ENCODE measurements around the gene SPIN1.

DNA sequence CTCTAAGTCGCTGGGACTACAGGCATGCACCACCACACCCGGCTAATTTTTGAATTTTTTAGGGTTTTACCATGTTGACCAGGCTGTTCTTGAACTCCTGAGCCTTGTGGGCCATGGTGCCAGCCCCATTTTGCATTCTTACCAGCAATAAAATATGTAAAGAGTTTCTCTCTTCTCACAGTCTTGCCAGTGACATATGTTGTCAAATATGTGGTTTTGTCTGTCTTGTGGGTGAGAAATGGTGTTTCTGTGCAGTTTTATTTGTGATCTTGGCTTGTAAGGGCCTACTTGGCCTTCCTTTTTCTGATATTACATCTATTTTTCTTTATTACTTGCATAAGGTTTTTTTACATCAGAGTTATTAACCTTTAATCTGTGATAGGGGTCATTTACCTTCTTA lies 47.1 kb downstream of the SPIN1 start:
- TF ChIP-seq, protein P1, sequence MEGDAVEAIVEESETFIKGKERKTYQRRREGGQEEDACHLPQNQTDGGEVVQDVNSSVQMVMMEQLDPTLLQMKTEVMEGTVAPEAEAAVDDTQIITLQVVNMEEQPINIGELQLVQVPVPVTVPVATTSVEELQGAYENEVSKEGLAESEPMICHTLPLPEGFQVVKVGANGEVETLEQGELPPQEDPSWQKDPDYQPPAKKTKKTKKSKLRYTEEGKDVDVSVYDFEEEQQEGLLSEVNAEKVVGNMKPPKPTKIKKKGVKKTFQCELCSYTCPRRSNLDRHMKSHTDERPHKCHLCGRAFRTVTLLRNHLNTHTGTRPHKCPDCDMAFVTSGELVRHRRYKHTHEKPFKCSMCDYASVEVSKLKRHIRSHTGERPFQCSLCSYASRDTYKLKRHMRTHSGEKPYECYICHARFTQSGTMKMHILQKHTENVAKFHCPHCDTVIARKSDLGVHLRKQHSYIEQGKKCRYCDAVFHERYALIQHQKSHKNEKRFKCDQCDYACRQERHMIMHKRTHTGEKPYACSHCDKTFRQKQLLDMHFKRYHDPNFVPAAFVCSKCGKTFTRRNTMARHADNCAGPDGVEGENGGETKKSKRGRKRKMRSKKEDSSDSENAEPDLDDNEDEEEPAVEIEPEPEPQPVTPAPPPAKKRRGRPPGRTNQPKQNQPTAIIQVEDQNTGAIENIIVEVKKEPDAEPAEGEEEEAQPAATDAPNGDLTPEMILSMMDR (IDR thresholded peaks at IDR 0.05), result no peak
- TF ChIP-seq POLR2A (IDR thresholded peaks at IDR 0.05) (no peak), EP300 (IDR thresholded peaks at IDR 0.05) (no peak)

Measured in tibial nerve (tissue), 4 donors.